ENCODE results near the gene LRCH1. TPM values are rescaled to one million over a fixed set of nuclear protein-coding genes. Genes with fewer than 3 reads are reported as not detected.

The LRCH1 gene
- polyA plus RNA-seq, 1 donor (not counting 4 experiments of a cell fraction or from before 2014, with no cell fraction given), result 16.2 TPM

- Histone ChIP-seq H3K9me3 (ENCODE audit: control insufficient read depth, low read depth, low read length) (no peaks in the 10 kb centered on the region), H2AFZ (ENCODE audit: control insufficient read depth, low read length) (no peak overlapping the region), H3K4me3 (ENCODE audit: control insufficient read depth in 2 of 3, extremely low read depth in 1 of 3, insufficient read depth in 2 of 3, low read depth in 1 of 3, low read length in 3 of 3) (no peak overlapping the region), H4K20me1 (ENCODE audit: control insufficient read depth, extremely low read depth, insufficient read depth, low read length) (no peaks in the 10 kb centered on the region), H3K4me1 (ENCODE audit: control insufficient read depth, extremely low read depth, insufficient read depth, low read length) (peaks cover 7% of the 10 kb centered on the region), H3K27ac (ENCODE audit: control insufficient read depth, insufficient read depth, low read length) (no peak overlapping the region), H3K36me3 (ENCODE audit: control insufficient read depth in 2 of 2, extremely low read depth in 1 of 2, insufficient read depth in 2 of 2, low read length in 2 of 2) (peaks cover 7 to 11% of the 10 kb centered on the region in 2 experiments), H3K27me3 (ENCODE audit: control insufficient read depth, extremely low read depth, insufficient read depth, low read length) (no peaks in the 10 kb centered on the region), H3K9ac (ENCODE audit: control insufficient read depth, extremely low read depth, insufficient read depth, low read length) (no peak overlapping the region), H3K4me2 (ENCODE audit: control insufficient read depth, extremely low read depth, insufficient read depth, low read depth, low read length) (no peak overlapping the region), H3K79me2 (ENCODE audit: control insufficient read depth, insufficient read depth, low read length) (peaks cover 34% of the 10 kb centered on the region), H3K9me1 (ENCODE audit: control insufficient read depth, extremely low read depth, insufficient read depth, low read length) (peaks cover 2% of the 10 kb centered on the region)
- no peak for FAIRE-seq
- DNase-seq (ENCODE audit: low read depth, low spot score), result no peak
- TF ChIP-seq EZH2 (IDR thresholded peaks at IDR 0.05; ENCODE audit: low read length), result no peak
- TF ChIP-seq CTCF (optimal IDR thresholded peaks at IDR 0.05 in 1 of 3, IDR thresholded peaks at IDR 0.05 in 1 of 3, conservative IDR thresholded peaks at IDR 0.05 in 1 of 3; ENCODE audit: extremely low read depth in 1 of 3, insufficient read depth in 2 of 3, low read length in 3 of 3), result no peak
- dilution Hi-C loops (cut with MboI; ENCODE audit: extremely low pct_ligation_motif_present, low sequenced_read_pairs), result no loop called here
Measured at GRCh38 chr13:46668931-46669525, 116.1 kb downstream of the LRCH1 start.

GRCh38 chr13:46672338-46673090 lies 119.5 kb downstream of the LRCH1 start:
- H4K20me1 ChIP-seq (ENCODE audit: control insufficient read depth, extremely low read depth, insufficient read depth, low read length), result no peaks in the 10 kb centered on the region
- dilution Hi-C loops (cut with MboI; ENCODE audit: extremely low pct_ligation_motif_present, low sequenced_read_pairs), result no loop called here
- no peak overlapping the region for H3K9ac ChIP-seq (ENCODE audit: control insufficient read depth, extremely low read depth, insufficient read depth, low read length)
- no peak overlapping the region for H3K4me2 ChIP-seq (ENCODE audit: control insufficient read depth, extremely low read depth, insufficient read depth, low read depth, low read length)
- H2AFZ ChIP-seq (ENCODE audit: control insufficient read depth, low read length), result no peak overlapping the region
- H3K9me3 ChIP-seq (ENCODE audit: control insufficient read depth, low read depth, low read length), result no peaks in the 10 kb centered on the region
- no peak overlapping the region for H3K27ac ChIP-seq (ENCODE audit: control insufficient read depth, insufficient read depth, low read length)
- no peak overlapping the region for H3K4me3 ChIP-seq (ENCODE audit: control insufficient read depth in 2 of 3, extremely low read depth in 1 of 3, insufficient read depth in 2 of 3, low read depth in 1 of 3, low read length in 3 of 3)
- DNase-seq (ENCODE audit: low read depth, low spot score) (no peak), FAIRE-seq (no peak)
- H3K79me2 ChIP-seq (ENCODE audit: control insufficient read depth, insufficient read depth, low read length), result peaks cover 49% of the 10 kb centered on the region
- H3K9me1 ChIP-seq (ENCODE audit: control insufficient read depth, extremely low read depth, insufficient read depth, low read length), result peaks cover 6% of the 10 kb centered on the region
- H3K4me1 ChIP-seq (ENCODE audit: control insufficient read depth, extremely low read depth, insufficient read depth, low read length), result peaks cover 11% of the 10 kb centered on the region
- H3K27me3 ChIP-seq (ENCODE audit: control insufficient read depth, extremely low read depth, insufficient read depth, low read length), result no peaks in the 10 kb centered on the region
- no peak for TF ChIP-seq EZH2 (IDR thresholded peaks at IDR 0.05; ENCODE audit: low read length)
- TF ChIP-seq CTCF (optimal IDR thresholded peaks at IDR 0.05 in 1 of 3, IDR thresholded peaks at IDR 0.05 in 1 of 3, conservative IDR thresholded peaks at IDR 0.05 in 1 of 3; ENCODE audit: extremely low read depth in 1 of 3, insufficient read depth in 2 of 3, low read length in 3 of 3), result no peak
- peaks cover 7 to 13% of the 10 kb centered on the region in 2 experiments for H3K36me3 ChIP-seq (ENCODE audit: control insufficient read depth in 2 of 2, extremely low read depth in 1 of 2, insufficient read depth in 2 of 2, low read length in 2 of 2)
